ENCODE results near the gene SELENOW. TPM values are rescaled to one million over a fixed set of nuclear protein-coding genes. Genes with fewer than 3 reads are reported as not detected.

The SELENOW gene
- total RNA-seq, 4 donors from 2014 or later, result 185 to 477 (median 324) TPM

DNA sequence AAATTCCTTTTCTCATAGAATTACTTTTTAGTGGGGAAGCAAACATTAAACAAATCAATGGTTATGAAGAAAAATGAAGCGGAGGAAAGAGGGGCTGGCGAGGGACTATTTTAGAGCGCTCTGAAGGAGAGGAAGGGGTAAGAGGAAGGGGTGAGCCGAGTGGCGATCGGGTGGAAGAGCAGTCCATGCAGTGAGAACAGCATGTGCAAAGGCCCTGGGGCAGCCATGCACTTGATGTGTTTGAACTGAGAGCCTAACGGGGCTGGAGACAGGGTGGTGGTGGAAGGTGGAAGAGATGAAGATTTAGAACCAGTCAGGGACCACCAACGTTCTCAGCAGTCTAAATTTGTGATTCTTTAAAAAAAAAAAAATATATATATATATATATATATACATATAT, 47.6 kb upstream of the SELENOW start:
- H3K27ac ChIP-seq, result peak overlapping the region; percentile 75 to 93 (median 92)
- H3K4me1 ChIP-seq, result peaks cover 20 to 54% (median 41%) of the 10 kb centered on the region in 3 donors
- H3K36me3 ChIP-seq, result peaks cover 0 to 83% (median 7%) of the 10 kb centered on the region in 3 donors
- no peaks in the 10 kb centered on the region for H3K27me3 ChIP-seq
- 84 to 89% methylated on average over 8 of the region's 8 CpGs for WGBS, 2 donors
- no peak for TF ChIP-seq POLR2A (IDR thresholded peaks at IDR 0.05)
- no peak for TF ChIP-seq CTCF (IDR thresholded peaks at IDR 0.05)
- H3K4me3 ChIP-seq, result no peak overlapping the region
- intact Hi-C loops (cut with DNase I), result no loop called here
- H3K9me3 ChIP-seq, result no peaks in the 10 kb centered on the region
- DNase-seq, result no peak

- Histone ChIP-seq H3K4me3 (no peak overlapping the region), H3K4me1 (peaks cover 2 to 12% (median 6%) of the 10 kb centered on the region in 3 donors), H3K27me3 (no peaks in the 10 kb centered on the region), H3K36me3 (peaks cover 0 to 100% (median 7%) of the 10 kb centered on the region in 3 donors), H3K27ac (peak overlapping the region in 1 of 4 donors; percentile 57), H3K9me3 (no peaks in the 10 kb centered on the region)
- no peak for TF ChIP-seq POLR2A (IDR thresholded peaks at IDR 0.05)
- TF ChIP-seq CTCF (IDR thresholded peaks at IDR 0.05), result no peak
- DNase-seq, result no peak
- intact Hi-C loops (cut with DNase I), result no loop called here
- 50 to 73% methylated on average over 2 to 3 of the region's 4 CpGs for WGBS, 2 donors
Measured at GRCh38 chr19:47735131-47735530, 43.4 kb upstream of the SELENOW start.

GRCh38 chr19:47740866-47741519, 37.5 kb upstream of the SELENOW start:
- Histone ChIP-seq H3K27me3 (no peaks in the 10 kb centered on the region), H3K4me1 (peaks cover 18 to 39% (median 23%) of the 10 kb centered on the region in 3 donors), H3K4me3 (no peak overlapping the region), H3K9me3 (no peaks in the 10 kb centered on the region), H3K27ac (peak overlapping the region in 2 of 4 donors; percentile 93 to 98), H3K36me3 (peaks cover 0 to 61% (median 15%) of the 10 kb centered on the region in 3 donors)
- TF ChIP-seq CTCF (IDR thresholded peaks at IDR 0.05), result no peak
- no peak for TF ChIP-seq POLR2A (IDR thresholded peaks at IDR 0.05)
- 87 to 90% methylated on average over 32 to 44 of the region's 48 CpGs for WGBS, 2 donors
- intact Hi-C loops (cut with DNase I), result no loop called here
- no peak for DNase-seq

GRCh38 chr19:47741544-47742140, 36.9 kb upstream of the SELENOW start:
- WGBS, 2 donors, result 69% methylated on average over 15 of the region's 15 CpGs
- intact Hi-C loops (cut with DNase I), result no loop called here
- no peak overlapping the region for H3K4me3 ChIP-seq
- H3K27ac ChIP-seq, result peak overlapping the region; percentile 93 to 99 (median 96)
- no peaks in the 10 kb centered on the region for H3K27me3 ChIP-seq
- TF ChIP-seq POLR2A (IDR thresholded peaks at IDR 0.05), result no peak
- TF ChIP-seq CTCF (IDR thresholded peaks at IDR 0.05), result no peak
- H3K4me1 ChIP-seq, result peaks cover 25 to 45% (median 29%) of the 10 kb centered on the region in 3 donors
- no peak for DNase-seq
- H3K9me3 ChIP-seq, result no peaks in the 10 kb centered on the region
- peaks cover 0 to 56% (median 15%) of the 10 kb centered on the region in 3 donors for H3K36me3 ChIP-seq

DNA sequence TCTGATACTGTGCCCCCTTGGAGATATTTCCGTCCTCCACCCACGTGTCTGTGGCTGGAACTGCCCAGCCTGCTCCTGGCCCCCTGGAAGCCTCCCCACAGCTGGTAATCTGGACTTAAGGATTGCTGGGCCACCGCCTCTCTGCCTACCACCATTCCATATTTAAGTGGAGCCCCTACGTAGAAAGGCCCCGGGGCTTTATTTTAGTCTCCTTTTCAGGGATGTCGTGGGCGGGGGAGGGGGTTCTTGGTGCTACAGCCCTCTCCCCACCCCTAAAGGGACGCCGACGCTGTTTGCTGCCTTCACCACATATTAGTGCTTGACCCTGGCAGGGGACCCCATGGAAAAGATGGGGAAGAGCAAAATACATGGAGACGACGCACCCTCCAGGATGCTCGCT, 35.9 kb upstream of the SELENOW start:
- WGBS, 2 donors, result 32 to 40% methylated on average over 2 to 4 of the region's 13 CpGs
- intact Hi-C loops (cut with DNase I), result no loop called here

More for the DNA sequence above, 35.9 kb upstream of the SELENOW start:
- TF ChIP-seq CTCF (IDR thresholded peaks at IDR 0.05) (no peak), POLR2A (IDR thresholded peaks at IDR 0.05) (no peak)
- peaks cover 0 to 56% (median 15%) of the 10 kb centered on the region in 3 donors for H3K36me3 ChIP-seq
- peak overlapping the region; percentile 93 to 99 (median 96) for H3K27ac ChIP-seq
- peak overlapping the region; percentile 13 to 65 (median 46) for H3K4me3 ChIP-seq
- no peak for DNase-seq
- H3K4me1 ChIP-seq, result peaks cover 34 to 55% (median 39%) of the 10 kb centered on the region in 3 donors
- no peaks in the 10 kb centered on the region for H3K27me3 ChIP-seq
- H3K9me3 ChIP-seq, result no peaks in the 10 kb centered on the region

Data from esophagus squamous epithelium (tissue), 5 donors.